Measurements from ENCODE around the gene MBD2.
A peak's percentile ranks its signal among the peaks of the same experiment; 100 is the strongest.
"Not testable (repeated sequence)": the region's sequence is repeated elsewhere in the genome, so short reads cannot be mapped to it uniquely, and the experiment has no call there.

Gene MBD2

GRCh38 chr18:54238173-54238936 is 13.9 kb upstream of the MBD2 start:
- DNase-seq (ENCODE audit: low read depth, low spot score) = no peak

- no peak for DNase-seq (ENCODE audit: low read depth, low spot score)
Measured at GRCh38 chr18:54235871-54236270, 11.4 kb upstream of the MBD2 start.

DNA sequence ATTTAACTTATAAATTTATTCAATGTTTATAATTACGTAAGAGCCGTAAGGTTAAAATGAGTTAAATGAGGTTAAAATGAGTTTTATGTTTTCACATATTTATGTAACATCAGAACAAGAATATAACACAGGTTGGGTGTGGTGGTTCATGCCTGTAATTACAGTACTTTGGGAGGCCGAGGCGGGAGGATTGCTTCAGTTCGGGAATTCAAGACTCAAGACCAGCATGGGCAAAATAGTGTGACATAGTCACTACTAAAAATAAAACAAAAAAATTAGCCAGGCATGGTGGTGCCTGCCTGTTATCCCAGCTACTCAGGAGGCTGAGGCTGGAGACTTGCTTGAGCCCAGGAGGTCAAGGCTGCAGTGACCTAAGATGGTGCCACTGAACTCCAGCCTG is 9.3 kb upstream of the MBD2 start:
- no peak for DNase-seq (ENCODE audit: low read depth, low spot score)

DNA sequence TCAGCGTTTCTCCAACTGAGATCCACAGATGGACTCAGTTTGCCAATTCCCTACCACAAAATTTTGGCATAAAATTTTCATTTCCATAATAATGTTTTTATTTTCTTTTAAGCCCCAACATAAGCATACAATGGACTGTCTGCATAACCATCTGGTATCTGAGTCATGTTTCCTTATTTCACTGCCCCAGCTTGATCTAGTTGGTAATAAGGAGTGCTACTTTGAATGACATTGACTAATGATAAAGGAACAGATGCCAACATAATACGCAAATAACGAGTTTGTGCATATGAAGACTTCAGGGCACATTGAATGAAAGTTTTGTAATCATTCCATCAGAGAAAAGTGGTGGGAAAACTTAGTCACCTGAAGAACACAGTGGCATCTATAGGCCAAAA is 8.8 kb upstream of the MBD2 start:
- no peak for DNase-seq (ENCODE audit: low read depth, low spot score)

DNA sequence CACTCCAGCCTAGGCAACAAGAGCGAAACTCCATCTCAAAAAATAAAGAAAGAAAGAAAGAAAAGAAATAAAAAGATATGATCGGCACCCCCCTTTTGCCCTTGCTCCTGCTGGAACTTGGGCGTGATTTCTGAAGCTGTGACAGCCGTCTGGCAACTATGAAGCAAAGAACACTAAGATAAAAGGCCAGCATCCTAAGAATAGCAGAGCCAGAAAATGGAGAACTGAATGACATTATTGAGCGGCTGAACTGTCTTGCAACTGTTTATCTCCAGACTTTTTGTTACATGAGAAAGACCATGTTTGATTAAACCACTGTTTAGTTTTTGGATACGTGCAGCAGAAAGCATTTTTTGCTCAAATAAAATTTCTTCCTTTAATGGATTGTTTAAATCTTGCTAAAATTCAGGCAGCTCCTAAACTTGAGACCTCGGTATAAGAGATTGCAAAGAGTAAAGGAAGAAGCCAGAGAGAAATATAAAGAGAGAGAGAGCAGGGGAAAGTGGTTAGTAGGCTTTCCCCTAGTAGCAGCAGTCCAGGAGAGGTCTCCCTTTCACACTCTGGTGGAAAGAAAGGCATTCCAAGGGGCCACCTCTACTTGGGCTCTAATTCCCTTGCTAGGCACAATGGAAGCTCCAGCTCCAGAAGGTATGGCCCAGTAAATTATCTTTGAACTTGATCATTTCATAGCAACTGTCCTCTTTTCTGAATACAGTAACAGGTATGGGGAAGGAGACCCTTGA is 8.2 kb upstream of the MBD2 start:
- DNase-seq (ENCODE audit: low read depth, low spot score) = peak; percentile 30

GRCh38 chr18:54229421-54230059 is 5.1 kb upstream of the MBD2 start:
- no peak for DNase-seq (ENCODE audit: low read depth, low spot score)

DNA sequence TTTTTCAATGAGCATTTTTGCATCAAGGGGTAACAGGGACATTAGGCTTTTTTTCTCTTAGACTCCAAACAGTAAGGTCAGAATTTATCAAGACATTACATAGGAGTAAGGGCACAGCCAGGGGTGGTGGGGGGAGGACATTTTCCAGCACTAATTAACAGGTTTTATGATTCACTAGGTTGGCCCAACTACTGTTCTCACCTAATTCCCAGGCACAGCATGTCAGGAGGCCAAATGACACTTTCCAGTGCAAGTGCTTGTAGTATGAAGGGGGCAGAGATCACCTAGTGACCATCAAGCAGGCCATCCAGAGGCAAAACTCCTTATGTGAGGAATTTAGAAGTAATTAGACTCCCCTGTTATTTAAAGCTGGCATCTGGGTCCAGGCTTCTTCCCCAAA is 3.9 kb upstream of the MBD2 start:
- peak; percentile 52 for DNase-seq (ENCODE audit: low read depth, low spot score)

DNA sequence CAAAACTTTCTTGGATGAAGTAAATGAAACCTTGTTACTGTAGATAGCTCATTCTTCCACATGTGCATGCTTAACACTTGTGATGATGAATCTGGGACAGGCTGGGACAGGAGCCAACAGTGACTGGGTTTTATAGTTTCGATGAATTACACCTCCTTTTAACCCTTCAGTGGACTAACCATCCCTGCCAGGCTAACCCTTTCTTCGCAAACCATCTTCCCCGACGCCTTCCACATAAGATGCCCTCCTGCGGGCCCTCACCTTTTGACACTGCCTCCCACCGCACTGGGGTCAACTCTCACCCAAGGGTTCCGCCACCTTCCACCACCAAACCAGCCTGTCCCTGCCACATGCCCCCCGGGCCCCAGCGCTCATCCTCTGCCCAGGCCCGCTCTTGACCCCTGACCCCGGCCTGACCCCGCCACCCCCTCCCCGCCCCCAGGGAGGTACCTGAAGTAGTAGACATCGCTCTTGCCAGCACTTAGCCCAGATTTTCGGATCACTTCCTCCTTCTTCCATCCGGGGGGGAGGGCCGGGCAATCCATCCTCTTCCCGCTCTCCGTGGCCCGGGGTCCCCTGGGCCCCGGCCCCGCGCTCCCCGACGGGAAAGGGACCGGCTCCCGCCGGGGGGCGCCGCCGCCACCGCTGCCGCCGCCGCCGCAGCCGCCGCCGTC is 764 bp downstream of the MBD2 start:
- DNase-seq (ENCODE audit: low read depth, low spot score) = peak; percentile 27

DNA sequence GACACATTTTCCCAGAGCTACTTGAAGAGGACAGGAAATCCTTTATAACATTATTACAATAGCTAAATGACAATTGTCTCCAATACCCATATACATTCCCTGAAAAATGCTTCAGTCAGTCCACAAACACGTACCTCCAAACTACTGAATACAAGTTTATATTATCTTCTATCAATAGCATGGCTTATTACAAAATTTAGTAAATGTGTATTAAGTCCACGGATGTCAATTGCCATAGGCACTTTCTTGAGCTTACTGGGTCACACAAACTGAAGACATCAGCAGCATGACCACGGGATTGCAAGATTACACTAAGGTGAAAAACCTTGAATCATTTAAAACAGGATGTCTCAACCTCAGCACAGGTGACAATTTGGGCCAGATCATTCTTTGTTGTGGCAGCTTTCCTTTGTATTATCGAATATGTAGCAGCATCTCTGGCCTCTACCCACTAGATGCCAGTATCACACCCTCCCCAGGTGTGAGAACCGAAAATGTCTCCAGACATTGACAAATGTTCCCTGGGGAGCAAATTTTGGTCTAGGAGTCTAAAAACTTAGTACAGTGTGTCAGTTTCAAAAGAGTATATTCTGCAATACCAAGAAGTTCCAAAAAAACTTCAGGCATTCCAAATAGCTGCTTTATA is 1.4 kb downstream of the MBD2 start:
- no peak for DNase-seq (ENCODE audit: low read depth, low spot score)

DNA sequence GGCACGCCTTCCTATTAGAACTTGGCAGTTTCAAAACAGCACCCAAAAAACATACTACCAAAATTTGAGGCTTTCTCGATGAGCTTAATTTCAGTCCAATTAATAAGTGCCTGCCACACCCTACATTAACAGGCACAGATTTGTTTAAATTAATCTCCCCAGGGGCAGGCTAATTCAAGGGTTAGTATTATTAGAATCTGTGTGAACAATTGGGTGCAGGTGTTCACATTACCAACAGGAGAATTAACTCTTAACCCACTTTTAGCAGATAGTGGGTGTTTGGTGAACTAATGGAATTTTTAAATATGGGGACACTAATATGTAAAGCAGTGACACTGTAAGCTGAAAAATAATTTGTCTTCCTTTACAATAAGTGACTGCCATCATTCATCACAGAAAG is 4.1 kb downstream of the MBD2 start:
- DNase-seq (ENCODE audit: low read depth, low spot score) = no peak

DNA sequence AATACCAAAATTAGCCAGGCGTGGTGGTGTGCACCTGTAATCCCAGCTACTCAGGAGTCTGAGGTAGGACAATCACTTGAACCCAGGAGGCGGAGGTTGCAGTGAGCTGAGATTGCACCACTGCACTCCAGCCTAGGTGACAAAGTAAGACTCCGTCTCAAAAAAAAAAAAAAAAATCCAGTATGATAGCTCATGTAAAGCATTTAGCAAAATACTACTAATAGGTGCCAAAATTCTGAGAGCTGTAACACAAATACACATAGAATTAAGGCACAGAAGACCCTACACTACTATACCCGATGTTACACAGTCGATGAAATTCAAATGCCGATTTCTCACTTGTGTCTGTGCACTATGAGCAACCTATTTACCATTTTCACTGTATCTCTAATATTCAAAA is 5.7 kb downstream of the MBD2 start:
- not testable (repeated sequence) for DNase-seq (ENCODE audit: low read depth, low spot score)

GRCh38 chr18:54218299-54218698 is 6.2 kb downstream of the MBD2 start:
- no peak for DNase-seq (ENCODE audit: low read depth, low spot score)

GRCh38 chr18:54217624-54218023 is 6.8 kb downstream of the MBD2 start:
- DNase-seq (ENCODE audit: low read depth, low spot score) = no peak

DNA sequence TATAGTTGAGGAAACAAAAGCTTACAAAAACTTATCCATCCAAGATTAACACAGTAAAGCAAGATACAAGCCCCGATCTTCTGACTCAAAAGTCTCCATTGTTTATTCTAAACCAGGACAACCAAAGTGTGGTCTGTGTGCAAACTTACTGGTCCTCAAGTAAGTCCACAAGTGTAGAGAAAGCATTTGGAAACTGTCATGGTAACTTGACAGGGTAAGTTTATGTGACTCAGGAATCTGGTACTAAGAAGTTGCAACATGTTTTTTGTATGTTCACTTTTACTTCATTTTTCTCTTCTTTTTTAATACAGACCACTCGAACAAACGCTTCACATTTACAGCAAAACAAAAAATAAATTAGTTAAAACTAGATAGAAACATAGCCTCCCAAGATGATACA is 9.4 kb downstream of the MBD2 start:
- DNase-seq (ENCODE audit: low read depth, low spot score) = no peak

- DNase-seq (ENCODE audit: low read depth, low spot score) = no peak
Measured at GRCh38 chr18:54210463-54210862, 14.0 kb downstream of the MBD2 start.

- DNase-seq (ENCODE audit: low read depth, low spot score) = peak; percentile 57
Measured at GRCh38 chr18:54209471-54210180, 14.8 kb downstream of the MBD2 start.

DNA sequence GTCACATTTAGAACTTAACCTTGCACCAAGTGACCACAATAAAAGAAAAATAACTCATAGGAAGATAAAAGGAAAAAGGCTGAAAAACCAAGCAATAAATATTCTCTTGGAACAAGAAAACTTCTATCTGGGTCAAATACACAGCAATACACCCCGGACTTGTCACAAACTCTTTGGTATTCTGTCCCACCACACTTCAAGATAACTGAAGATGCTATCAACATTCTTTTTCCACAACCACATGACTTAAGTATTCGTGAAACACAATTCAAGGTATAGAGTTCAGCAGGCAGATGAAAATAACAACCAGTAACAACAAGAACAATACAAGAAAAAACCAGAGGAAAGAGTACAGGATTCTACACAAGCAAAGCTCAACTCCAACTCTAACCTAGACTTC is 18.0 kb downstream of the MBD2 start:
- no peak for DNase-seq (ENCODE audit: low read depth, low spot score)

DNA sequence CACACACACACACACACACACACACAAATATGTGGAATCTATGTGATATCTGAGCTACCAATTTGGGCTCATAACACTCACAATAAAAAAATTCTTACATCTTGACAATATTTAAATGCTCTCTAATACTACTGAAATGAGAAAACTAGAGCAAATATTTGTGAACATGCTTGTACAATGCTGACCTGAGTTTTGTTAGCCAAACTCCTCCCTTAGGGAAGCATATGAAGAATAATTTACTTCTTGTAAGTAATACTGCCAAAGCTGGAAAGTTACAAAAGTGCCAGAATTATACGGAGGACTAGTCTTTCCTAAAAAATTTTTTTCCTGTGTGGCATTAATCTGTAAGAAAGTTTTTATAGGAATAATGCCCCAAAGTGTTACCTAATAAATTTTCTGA is 18.5 kb downstream of the MBD2 start:
- no peak for DNase-seq (ENCODE audit: low read depth, low spot score)

GRCh38 chr18:54205448-54205847 is 19.0 kb downstream of the MBD2 start:
- not testable (repeated sequence) for DNase-seq (ENCODE audit: low read depth, low spot score)

- no peak for DNase-seq (ENCODE audit: low read depth, low spot score)
Measured at GRCh38 chr18:54204883-54205282, 19.6 kb downstream of the MBD2 start.

DNA sequence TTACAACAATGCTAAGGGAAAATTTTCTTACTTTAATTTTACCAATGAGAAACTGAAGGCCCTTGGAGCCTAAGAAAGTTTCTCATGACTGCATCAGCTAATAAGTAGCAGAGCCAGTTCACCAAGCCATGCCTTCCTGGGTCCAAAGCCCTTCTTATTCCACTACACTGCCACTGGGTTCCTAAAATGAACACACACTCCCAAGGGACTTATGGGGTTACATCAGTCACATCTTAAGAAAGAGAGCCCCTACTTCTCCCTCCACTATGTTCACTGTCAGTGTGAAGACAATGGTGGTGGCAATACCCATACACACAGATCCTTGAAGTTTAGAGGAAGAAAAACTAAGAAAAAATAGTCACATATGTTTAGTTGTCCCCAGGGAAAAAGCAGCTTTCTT is 20.6 kb downstream of the MBD2 start:
- DNase-seq (ENCODE audit: low read depth, low spot score) = no peak

Data from ELF-1 (cell line).